ENCODE data around the gene TMEM80. TPM values are rescaled to one million over a fixed set of nuclear protein-coding genes. Genes with fewer than 3 reads are reported as not detected.
A peak's percentile ranks its signal among the peaks of the same experiment; 100 is the strongest.

The TMEM80 gene
- total and polyA plus RNA-seq, 2 of the 4 experiments (the other 2 are of a cell fraction), result 5.6 to 21.7 TPM

GRCh38 chr11:693887-694562 lies 1.6 kb upstream of the TMEM80 start:
- no peak overlapping the region; the same call in 1 of the 2 replicates for H4K5ac ChIP-seq (ENCODE audit: low read depth, low read length)
- no peak overlapping the region for H2BK5ac ChIP-seq (ENCODE audit: low read depth, low read length, poor library complexity, severe bottlenecking)
- in situ Hi-C loops (cut with MboI; ENCODE audit: low sequenced_read_pairs) (no loop called here), intact Hi-C loops (cut with micrococcal nuclease) (no loop called here), dilution Hi-C loops (cut with HindIII; ENCODE audit: low sequenced_read_pairs, unreplicated experiment) (no loop called here)
- ChIA-PET CTCF (no interaction called here), POLR2A (ENCODE audit: unreplicated experiment) (interaction anchor here (0.5 kb wide), 1 partner anchor 49 kb away, joined by 20 read pairs; no protein-coding TSS in a partner anchor)
- ATAC-seq (ENCODE audit: low read depth) (no peak), DNase-seq (no peak)
- no peak for TF ChIP-seq SMC3 (IDR thresholded peaks at IDR 0.05; ENCODE audit: low read depth, low read length)
- TF ChIP-seq POLR2A (IDR thresholded peaks at IDR 0.05; ENCODE audit: low read depth, low read length), result no peak
- TF ChIP-seq BHLHE40 (IDR thresholded peaks at IDR 0.05; ENCODE audit: low read depth, low read length), result no peak
- TF ChIP-seq MAFK (IDR thresholded peaks at IDR 0.05; ENCODE audit: low read depth, low read length), result no peak
- no peak for TF ChIP-seq USF2 (IDR thresholded peaks at IDR 0.05; ENCODE audit: low read depth, low read length)
- TF ChIP-seq CHD1 (IDR thresholded peaks at IDR 0.05; ENCODE audit: low read depth, low read length), result no peak
- TF ChIP-seq MAZ (IDR thresholded peaks at IDR 0.05; ENCODE audit: borderline replicate concordance, low read depth, low read length), result no peak
- no peak for TF ChIP-seq RCOR1 (IDR thresholded peaks at IDR 0.05; ENCODE audit: insufficient replicate concordance, low read length)
- no peak for TF ChIP-seq NFE2L2 (IDR thresholded peaks at IDR 0.05; ENCODE audit: low read depth, low read length)
- TF ChIP-seq RAD21 (IDR thresholded peaks at IDR 0.05; ENCODE audit: low read length), result no peak
- TF ChIP-seq CEBPB (IDR thresholded peaks at IDR 0.05; ENCODE audit: low read depth, low read length), result no peak
- TF ChIP-seq ELK1 (IDR thresholded peaks at IDR 0.05; ENCODE audit: borderline replicate concordance, low read depth, low read length), result no peak
- no peak for TF ChIP-seq MXI1 (IDR thresholded peaks at IDR 0.05; ENCODE audit: borderline replicate concordance, low read depth, low read length)
- no peak for TF ChIP-seq FOS (IDR thresholded peaks at IDR 0.05; ENCODE audit: low read depth, low read length)
- no peak for TF ChIP-seq RFX5 (IDR thresholded peaks at IDR 0.05; ENCODE audit: low read depth, low read length)
- WGBS, 2 experiments (ENCODE audit: extremely low coverage in 2 of 2, insufficient read length in 1 of 2), result 79% methylated on average over 8 of the region's 15 CpGs; no CpG with 5 or more reads in 1 of the 2 experiments
- peak overlapping the region; percentile 82 for H3K4me2 ChIP-seq (ENCODE audit: low read depth, low read length)
- H2BK120ac ChIP-seq (ENCODE audit: low read depth, low read length), result no peak overlapping the region
- peaks cover 24% of the 10 kb centered on the region for H3K9me1 ChIP-seq (ENCODE audit: insufficient read depth, low read length)
- H3K27me3 ChIP-seq (ENCODE audit: control insufficient read depth, insufficient read depth, low read length), result no peaks in the 10 kb centered on the region
- no peak overlapping the region; the same call in 1 of the 2 replicates for H4K91ac ChIP-seq (ENCODE audit: insufficient read depth, low read depth, low read length)
- H3K4me3 ChIP-seq (ENCODE audit: insufficient read depth, low read depth, low read length), result peak overlapping the region; percentile 90
- H2AK9ac ChIP-seq (replicated peaks; ENCODE audit: low read depth, low read length, poor library complexity), result peak overlapping the region; percentile 85
- H3K14ac ChIP-seq (replicated peaks; ENCODE audit: low read depth, low read length), result no peak overlapping the region
- no peak overlapping the region; the same call in 1 of the 2 replicates for H3K4ac ChIP-seq (ENCODE audit: low read depth, low read length)
- no peak overlapping the region for H2AFZ ChIP-seq (replicated peaks; ENCODE audit: low read length, poor library complexity)
- H2BK20ac ChIP-seq (ENCODE audit: low read depth, low read length), result no peak overlapping the region
- no peak overlapping the region for H2BK15ac ChIP-seq (ENCODE audit: low read depth, low read length)
- H3K79me1 ChIP-seq (ENCODE audit: low read depth in 1 of 2, low read length in 2 of 2), result peaks cover 26 to 64% of the 10 kb centered on the region in 2 experiments
- H4K8ac ChIP-seq (ENCODE audit: low read depth in 2 of 2, low read length in 2 of 2), result peak overlapping the region in 1 of 2 experiments; percentile 60; a peak in 1 of 4 replicates
- H3K56ac ChIP-seq (ENCODE audit: extremely low read depth, insufficient read depth, low read length), result no peak overlapping the region
- no peak overlapping the region for H3K18ac ChIP-seq (ENCODE audit: low read depth, low read length)
- peak overlapping the region; percentile 78 for H2AK5ac ChIP-seq (ENCODE audit: low read depth, low read length)
- H3K27ac ChIP-seq (ENCODE audit: insufficient read depth, low read length), result no peak overlapping the region
- peaks cover 29% of the 10 kb centered on the region for H3K4me1 ChIP-seq (ENCODE audit: control insufficient read depth, insufficient read depth, low read length)
- no TSS peak for BruUV-seq (replicated peaks)
- H3K23ac ChIP-seq (ENCODE audit: low read depth, low read length), result no peak overlapping the region
- H3K9me3 ChIP-seq (ENCODE audit: control insufficient read depth, insufficient read depth, low read length), result no peaks in the 10 kb centered on the region
- H3K36me3 ChIP-seq (ENCODE audit: control insufficient read depth, insufficient read depth, low read length), result peaks cover 10% of the 10 kb centered on the region
- H3K9ac ChIP-seq (ENCODE audit: low read depth, low read length), result 0 out of 2 replicates have a peak overlapping the region, but pooled peaks have one; percentile 14
- H4K20me1 ChIP-seq (ENCODE audit: insufficient read depth, low read length), result peaks cover 37% of the 10 kb centered on the region
